OCI-LY3 (cell line): ENCODE data around the gene DMBX1.

Experiments used
- H2AFZ ChIP-seq: fragments of 200-600, 300-600 bp; shearing (Covaris generic); 2 replicates; pipeline ENCODE4 v1.6.0; 2014; ENCODE audit warnings: antibody characterized with exemption, low read depth, low read length
- H3K27ac ChIP-seq: fragments of 200-600, 300-600 bp; sonication (generic); 2 replicates; pipeline ENCODE4 v1.5.1; 2014; ENCODE audit warnings: mild to moderate bottlenecking, low read length, moderate library complexity, mixed read lengths
- H3K27me3 ChIP-seq: fragments of 200-600, 300-600 bp; sonication (generic); 2 replicates; pipeline ENCODE4 v1.6.1; 2014; ENCODE audit warnings: low read depth, low read length, mixed read lengths
- H3K36me3 ChIP-seq: fragments of 200-600, 300-600 bp; sonication (generic); replicated peaks from 2 replicates; pipeline ENCODE3; 2014; ENCODE audit warnings: low read depth, low read length, mixed read lengths
- H3K4me1 ChIP-seq: fragments of 300-600, 200-600 bp; sonication (generic); 2 replicates; pipeline ENCODE4 v1.6.1; 2014; ENCODE audit warnings: low read length, mixed read lengths
- H3K4me2 ChIP-seq: fragments of 200-600, 300-600 bp; sonication (generic); 2 replicates; pipeline ENCODE4 v1.6.1; 2014; ENCODE audit warnings: low read length, mixed read lengths
- H3K4me3 ChIP-seq: fragments of 300-600, 200-600 bp; sonication (generic); 2 replicates; pipeline ENCODE4 v1.5.1; 2014; ENCODE audit warnings: antibody characterized with exemption, mild to moderate bottlenecking, low read length, moderate library complexity
- H3K79me2 ChIP-seq: fragments of 300-600, 200-600 bp; shearing (Covaris generic); 2 replicates; pipeline ENCODE4 v1.6.1; 2014; ENCODE audit warnings: mild to moderate bottlenecking, low read length, mixed read lengths
- H3K9ac ChIP-seq: fragments of 300-600, 200-600 bp; shearing (Covaris generic); 2 replicates; pipeline ENCODE4 v1.6.0; 2014; ENCODE audit warnings: mild to moderate bottlenecking, low read length, moderate library complexity
- H3K9me3 ChIP-seq: fragments of 200-600, 300-600 bp; shearing (Covaris generic); 2 replicates; pipeline ENCODE4 v1.6.1; 2014; ENCODE audit warnings: low read length, mixed read lengths; ENCODE audit not compliant: insufficient read depth
- H4K20me1 ChIP-seq: fragments of 200-600, 300-600 bp; sonication (generic); 2 replicates; pipeline ENCODE4 v1.6.1; 2016; ENCODE audit warnings: low read length, mixed read lengths; ENCODE audit not compliant: insufficient read depth
- EZH2phosphoT487 ChIP-seq: fragments of 200-600 bp; shearing (Covaris generic); IDR thresholded peaks from 2 replicates; pipeline ENCODE4 v1.6.1; 2018; ENCODE audit warnings: antibody characterized with exemption, mixed run types, low read depth
- TF ChIP-seq, protein P1 (sequence below): fragments of 200-600, 300-600 bp; sonication (generic); IDR thresholded peaks from 2 replicates; pipeline ENCODE4 v1.5.1; 2014; ENCODE audit warnings: antibody characterized with exemption, low read length, low read depth

DMBX1 gene

GRCh38 chr1:46521414-46521813 is 31.8 kb downstream of the DMBX1 start:
- Histone ChIP-seq H3K4me1 (peaks cover 18% of the 10 kb centered on the region), H3K27ac (no peak overlapping the region), H2AFZ (no peak overlapping the region)

GRCh38 chr1:46522184-46522968 is 32.7 kb downstream of the DMBX1 start:
- Histone ChIP-seq H3K4me3 (no peak overlapping the region), H3K9me3 (no peaks in the 10 kb centered on the region), H3K36me3 (no peaks in the 10 kb centered on the region), H3K4me1 (peaks cover 18% of the 10 kb centered on the region), H3K9ac (peak overlapping the region; percentile 13; the same call in 1 of the 2 replicates), H3K27me3 (peaks cover 11% of the 10 kb centered on the region), H3K4me2 (peak overlapping the region; percentile 55), H3K79me2 (no peaks in the 10 kb centered on the region), H4K20me1 (no peaks in the 10 kb centered on the region), H2AFZ (0 out of 2 replicates have a peak overlapping the region, but pooled peaks have one; percentile 57), H3K27ac (no peak overlapping the region)
- no peak for TF ChIP-seq EZH2phosphoT487
- TF ChIP-seq, protein P1, sequence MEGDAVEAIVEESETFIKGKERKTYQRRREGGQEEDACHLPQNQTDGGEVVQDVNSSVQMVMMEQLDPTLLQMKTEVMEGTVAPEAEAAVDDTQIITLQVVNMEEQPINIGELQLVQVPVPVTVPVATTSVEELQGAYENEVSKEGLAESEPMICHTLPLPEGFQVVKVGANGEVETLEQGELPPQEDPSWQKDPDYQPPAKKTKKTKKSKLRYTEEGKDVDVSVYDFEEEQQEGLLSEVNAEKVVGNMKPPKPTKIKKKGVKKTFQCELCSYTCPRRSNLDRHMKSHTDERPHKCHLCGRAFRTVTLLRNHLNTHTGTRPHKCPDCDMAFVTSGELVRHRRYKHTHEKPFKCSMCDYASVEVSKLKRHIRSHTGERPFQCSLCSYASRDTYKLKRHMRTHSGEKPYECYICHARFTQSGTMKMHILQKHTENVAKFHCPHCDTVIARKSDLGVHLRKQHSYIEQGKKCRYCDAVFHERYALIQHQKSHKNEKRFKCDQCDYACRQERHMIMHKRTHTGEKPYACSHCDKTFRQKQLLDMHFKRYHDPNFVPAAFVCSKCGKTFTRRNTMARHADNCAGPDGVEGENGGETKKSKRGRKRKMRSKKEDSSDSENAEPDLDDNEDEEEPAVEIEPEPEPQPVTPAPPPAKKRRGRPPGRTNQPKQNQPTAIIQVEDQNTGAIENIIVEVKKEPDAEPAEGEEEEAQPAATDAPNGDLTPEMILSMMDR, result no peak

More at GRCh38 chr1:46521414-46521813, 31.8 kb downstream of the DMBX1 start:
- TF ChIP-seq, protein P1, result no peak
- no peak for TF ChIP-seq EZH2phosphoT487
- no peak overlapping the region for H3K4me2 ChIP-seq
- H3K9ac ChIP-seq, result no peak overlapping the region
- no peaks in the 10 kb centered on the region for H3K79me2 ChIP-seq
- H3K27me3 ChIP-seq, result peaks cover 11% of the 10 kb centered on the region
- no peaks in the 10 kb centered on the region for H3K9me3 ChIP-seq
- no peak overlapping the region for H3K4me3 ChIP-seq
- H4K20me1 ChIP-seq, result no peaks in the 10 kb centered on the region
- no peaks in the 10 kb centered on the region for H3K36me3 ChIP-seq

- Histone ChIP-seq H3K4me2 (no peak overlapping the region), H3K4me3 (no peak overlapping the region)
These were observed 33.3 kb downstream of the DMBX1 start for GRCh38 chr1:46522969-46523320.

More at GRCh38 chr1:46522969-46523320, 33.3 kb downstream of the DMBX1 start:
- H4K20me1 ChIP-seq, result no peaks in the 10 kb centered on the region
- no peak overlapping the region for H2AFZ ChIP-seq
- TF ChIP-seq, protein P1, result no peak
- TF ChIP-seq EZH2phosphoT487, result no peak
- no peaks in the 10 kb centered on the region for H3K9me3 ChIP-seq
- no peak overlapping the region for H3K9ac ChIP-seq
- peaks cover 11% of the 10 kb centered on the region for H3K27me3 ChIP-seq
- peaks cover 18% of the 10 kb centered on the region for H3K4me1 ChIP-seq
- no peak overlapping the region for H3K27ac ChIP-seq
- no peaks in the 10 kb centered on the region for H3K36me3 ChIP-seq
- H3K79me2 ChIP-seq, result no peaks in the 10 kb centered on the region
